ENCODE data around the gene PLCD3. TPM values are rescaled to one million over a fixed set of nuclear protein-coding genes. Genes with fewer than 3 reads are reported as not detected.

PLCD3 gene
- polyA plus RNA-seq, 1 donor from 2014 or later = 1.3 TPM

DNA sequence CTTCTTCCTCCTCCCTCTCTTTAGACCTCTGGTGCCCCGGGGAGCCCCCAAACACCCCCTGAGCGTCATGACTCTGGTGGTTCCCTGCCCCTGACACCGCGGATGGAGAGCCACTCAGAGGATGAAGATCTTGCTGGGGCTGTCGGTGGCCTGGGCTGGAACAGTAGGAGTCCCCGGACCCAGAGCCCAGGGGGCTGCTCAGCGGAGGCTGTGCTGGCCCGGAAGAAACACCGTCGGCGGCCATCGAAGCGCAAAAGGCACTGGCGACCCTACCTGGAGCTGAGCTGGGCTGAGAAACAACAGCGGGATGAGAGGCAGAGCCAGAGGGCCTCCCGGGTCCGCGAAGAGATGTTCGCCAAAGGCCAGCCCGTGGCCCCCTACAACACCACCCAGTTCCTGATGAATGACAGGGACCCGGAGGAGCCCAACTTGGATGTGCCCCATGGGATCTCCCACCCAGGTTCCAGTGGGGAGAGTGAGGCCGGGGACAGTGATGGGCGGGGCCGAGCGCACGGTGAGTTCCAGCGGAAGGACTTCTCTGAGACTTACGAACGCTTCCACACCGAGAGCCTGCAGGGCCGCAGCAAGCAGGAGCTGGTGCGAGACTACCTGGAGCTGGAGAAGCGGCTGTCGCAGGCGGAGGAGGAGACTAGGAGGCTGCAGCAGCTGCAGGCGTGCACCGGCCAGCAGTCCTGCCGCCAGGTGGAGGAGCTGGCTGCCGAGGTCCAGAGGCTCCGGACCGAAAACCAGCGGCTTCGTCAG lies 36.9 kb upstream of the PLCD3 start:
- H3K4me2 ChIP-seq (ENCODE audit: low read length) = no peak overlapping the region
- H3K4me3 ChIP-seq (ENCODE audit: low read length) = no peak overlapping the region
- H3K36me3 ChIP-seq (ENCODE audit: insufficient read depth, low read length) = no peaks in the 10 kb centered on the region
- no peak overlapping the region for H3K9ac ChIP-seq (ENCODE audit: low read length)
- no peaks in the 10 kb centered on the region for H3K79me2 ChIP-seq (replicated peaks; ENCODE audit: insufficient read depth, low read length)
- no peak overlapping the region for H3K27ac ChIP-seq (ENCODE audit: low read length)
- no peak overlapping the region for H2AFZ ChIP-seq (ENCODE audit: low read depth, low read length)
- H3F3A ChIP-seq (ENCODE audit: insufficient read depth, low read length, poor library complexity, severe bottlenecking) = no peaks in the 10 kb centered on the region
- H3K27me3 ChIP-seq (ENCODE audit: insufficient read depth, low read depth, low read length) = no peaks in the 10 kb centered on the region
- TF ChIP-seq, protein P1, sequence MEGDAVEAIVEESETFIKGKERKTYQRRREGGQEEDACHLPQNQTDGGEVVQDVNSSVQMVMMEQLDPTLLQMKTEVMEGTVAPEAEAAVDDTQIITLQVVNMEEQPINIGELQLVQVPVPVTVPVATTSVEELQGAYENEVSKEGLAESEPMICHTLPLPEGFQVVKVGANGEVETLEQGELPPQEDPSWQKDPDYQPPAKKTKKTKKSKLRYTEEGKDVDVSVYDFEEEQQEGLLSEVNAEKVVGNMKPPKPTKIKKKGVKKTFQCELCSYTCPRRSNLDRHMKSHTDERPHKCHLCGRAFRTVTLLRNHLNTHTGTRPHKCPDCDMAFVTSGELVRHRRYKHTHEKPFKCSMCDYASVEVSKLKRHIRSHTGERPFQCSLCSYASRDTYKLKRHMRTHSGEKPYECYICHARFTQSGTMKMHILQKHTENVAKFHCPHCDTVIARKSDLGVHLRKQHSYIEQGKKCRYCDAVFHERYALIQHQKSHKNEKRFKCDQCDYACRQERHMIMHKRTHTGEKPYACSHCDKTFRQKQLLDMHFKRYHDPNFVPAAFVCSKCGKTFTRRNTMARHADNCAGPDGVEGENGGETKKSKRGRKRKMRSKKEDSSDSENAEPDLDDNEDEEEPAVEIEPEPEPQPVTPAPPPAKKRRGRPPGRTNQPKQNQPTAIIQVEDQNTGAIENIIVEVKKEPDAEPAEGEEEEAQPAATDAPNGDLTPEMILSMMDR (IDR thresholded peaks at IDR 0.05; ENCODE audit: poor library complexity, severe bottlenecking) = no peak
- TF ChIP-seq, protein P2, sequence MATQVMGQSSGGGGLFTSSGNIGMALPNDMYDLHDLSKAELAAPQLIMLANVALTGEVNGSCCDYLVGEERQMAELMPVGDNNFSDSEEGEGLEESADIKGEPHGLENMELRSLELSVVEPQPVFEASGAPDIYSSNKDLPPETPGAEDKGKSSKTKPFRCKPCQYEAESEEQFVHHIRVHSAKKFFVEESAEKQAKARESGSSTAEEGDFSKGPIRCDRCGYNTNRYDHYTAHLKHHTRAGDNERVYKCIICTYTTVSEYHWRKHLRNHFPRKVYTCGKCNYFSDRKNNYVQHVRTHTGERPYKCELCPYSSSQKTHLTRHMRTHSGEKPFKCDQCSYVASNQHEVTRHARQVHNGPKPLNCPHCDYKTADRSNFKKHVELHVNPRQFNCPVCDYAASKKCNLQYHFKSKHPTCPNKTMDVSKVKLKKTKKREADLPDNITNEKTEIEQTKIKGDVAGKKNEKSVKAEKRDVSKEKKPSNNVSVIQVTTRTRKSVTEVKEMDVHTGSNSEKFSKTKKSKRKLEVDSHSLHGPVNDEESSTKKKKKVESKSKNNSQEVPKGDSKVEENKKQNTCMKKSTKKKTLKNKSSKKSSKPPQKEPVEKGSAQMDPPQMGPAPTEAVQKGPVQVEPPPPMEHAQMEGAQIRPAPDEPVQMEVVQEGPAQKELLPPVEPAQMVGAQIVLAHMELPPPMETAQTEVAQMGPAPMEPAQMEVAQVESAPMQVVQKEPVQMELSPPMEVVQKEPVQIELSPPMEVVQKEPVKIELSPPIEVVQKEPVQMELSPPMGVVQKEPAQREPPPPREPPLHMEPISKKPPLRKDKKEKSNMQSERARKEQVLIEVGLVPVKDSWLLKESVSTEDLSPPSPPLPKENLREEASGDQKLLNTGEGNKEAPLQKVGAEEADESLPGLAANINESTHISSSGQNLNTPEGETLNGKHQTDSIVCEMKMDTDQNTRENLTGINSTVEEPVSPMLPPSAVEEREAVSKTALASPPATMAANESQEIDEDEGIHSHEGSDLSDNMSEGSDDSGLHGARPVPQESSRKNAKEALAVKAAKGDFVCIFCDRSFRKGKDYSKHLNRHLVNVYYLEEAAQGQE (IDR thresholded peaks at IDR 0.05; ENCODE audit: borderline replicate concordance) = no peak
- TF ChIP-seq EZH2 (IDR thresholded peaks at IDR 0.05; ENCODE audit: borderline replicate concordance, insufficient read depth, low read length, poor library complexity, severe bottlenecking) (no peak), EP300 (conservative IDR thresholded peaks at IDR 0.05; ENCODE audit: poor library complexity, severe bottlenecking) (no peak), POLR2AphosphoS5 (IDR thresholded peaks at IDR 0.05) (no peak), RAD21 (conservative IDR thresholded peaks at IDR 0.05) (no peak)
- H4K20me1 ChIP-seq (ENCODE audit: insufficient read depth) = no peaks in the 10 kb centered on the region
- H3K9me3 ChIP-seq (ENCODE audit: low read length) = no peaks in the 10 kb centered on the region
- no peaks in the 10 kb centered on the region for H3K9me2 ChIP-seq (ENCODE audit: insufficient read depth, low read length)

DNA sequence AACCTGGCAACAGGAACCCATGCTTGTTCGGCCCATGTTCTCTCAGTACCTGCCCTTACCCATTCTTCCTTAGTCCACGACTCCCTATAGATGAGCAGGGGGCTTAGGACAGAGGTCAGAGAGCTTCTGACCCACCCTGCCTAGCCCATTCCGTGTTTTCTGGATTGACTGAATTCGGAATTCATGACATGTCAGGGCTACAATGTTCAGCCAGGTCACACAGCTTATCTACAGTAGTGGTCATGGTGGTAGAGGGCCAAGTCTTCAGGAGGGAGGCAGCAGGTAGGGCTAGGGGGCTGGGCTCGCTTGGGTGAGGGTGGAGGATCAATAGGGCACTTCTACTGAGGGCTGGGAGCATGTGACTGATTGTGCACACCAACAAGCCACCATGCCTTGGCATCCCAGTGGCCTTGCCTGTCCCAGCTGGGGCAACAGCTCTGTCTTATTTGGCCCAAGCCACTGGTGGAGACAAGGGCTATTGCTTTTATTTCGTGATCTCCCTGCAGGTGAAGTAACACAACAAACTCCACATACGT lies 32.5 kb upstream of the PLCD3 start:
- H2AFZ ChIP-seq (ENCODE audit: low read depth, low read length) = no peak overlapping the region
- no peaks in the 10 kb centered on the region for H3K27me3 ChIP-seq (ENCODE audit: insufficient read depth, low read depth, low read length)
- H3K9me3 ChIP-seq (ENCODE audit: low read length) = no peaks in the 10 kb centered on the region
- no peak overlapping the region for H3K4me2 ChIP-seq (ENCODE audit: low read length)
- H4K20me1 ChIP-seq (ENCODE audit: insufficient read depth) = no peaks in the 10 kb centered on the region
- H3K36me3 ChIP-seq (ENCODE audit: insufficient read depth, low read length) = no peaks in the 10 kb centered on the region
- H3K9ac ChIP-seq (ENCODE audit: low read length) = no peak overlapping the region
- H3K4me3 ChIP-seq (ENCODE audit: low read length) = no peak overlapping the region
- peaks cover 9% of the 10 kb centered on the region for H3K79me2 ChIP-seq (replicated peaks; ENCODE audit: insufficient read depth, low read length)
- no peaks in the 10 kb centered on the region for H3K9me2 ChIP-seq (ENCODE audit: insufficient read depth, low read length)
- TF ChIP-seq, protein P2 (IDR thresholded peaks at IDR 0.05; ENCODE audit: borderline replicate concordance) = no peak
- TF ChIP-seq, protein P1 (IDR thresholded peaks at IDR 0.05; ENCODE audit: poor library complexity, severe bottlenecking) = no peak
- TF ChIP-seq POLR2AphosphoS5 (IDR thresholded peaks at IDR 0.05) (no peak), RAD21 (conservative IDR thresholded peaks at IDR 0.05) (no peak), EP300 (conservative IDR thresholded peaks at IDR 0.05; ENCODE audit: poor library complexity, severe bottlenecking) (no peak), TAF1 (IDR thresholded peaks at IDR 0.05; ENCODE audit: low read depth) (no peak), EZH2 (IDR thresholded peaks at IDR 0.05; ENCODE audit: borderline replicate concordance, insufficient read depth, low read length, poor library complexity, severe bottlenecking) (no peak), MXI1 (conservative IDR thresholded peaks at IDR 0.05; ENCODE audit: poor library complexity, severe bottlenecking) (no peak), SMC3 (conservative IDR thresholded peaks at IDR 0.05; ENCODE audit: poor library complexity) (no peak)
- H3K27ac ChIP-seq (ENCODE audit: low read length) = no peak overlapping the region
- H3F3A ChIP-seq (ENCODE audit: insufficient read depth, low read length, poor library complexity, severe bottlenecking) = no peaks in the 10 kb centered on the region
